NCI-H2081 (cell line): Measurements from ENCODE around the gene TOX2.

Experiments
- DNase-seq, 2 experiments: peaks; one replicate each; lab custom pipeline; 2025; lab: John Stamatoyannopoulos, UW

TOX2 gene, protein sequence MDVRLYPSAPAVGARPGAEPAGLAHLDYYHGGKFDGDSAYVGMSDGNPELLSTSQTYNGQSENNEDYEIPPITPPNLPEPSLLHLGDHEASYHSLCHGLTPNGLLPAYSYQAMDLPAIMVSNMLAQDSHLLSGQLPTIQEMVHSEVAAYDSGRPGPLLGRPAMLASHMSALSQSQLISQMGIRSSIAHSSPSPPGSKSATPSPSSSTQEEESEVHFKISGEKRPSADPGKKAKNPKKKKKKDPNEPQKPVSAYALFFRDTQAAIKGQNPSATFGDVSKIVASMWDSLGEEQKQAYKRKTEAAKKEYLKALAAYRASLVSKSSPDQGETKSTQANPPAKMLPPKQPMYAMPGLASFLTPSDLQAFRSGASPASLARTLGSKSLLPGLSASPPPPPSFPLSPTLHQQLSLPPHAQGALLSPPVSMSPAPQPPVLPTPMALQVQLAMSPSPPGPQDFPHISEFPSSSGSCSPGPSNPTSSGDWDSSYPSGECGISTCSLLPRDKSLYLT

DNA sequence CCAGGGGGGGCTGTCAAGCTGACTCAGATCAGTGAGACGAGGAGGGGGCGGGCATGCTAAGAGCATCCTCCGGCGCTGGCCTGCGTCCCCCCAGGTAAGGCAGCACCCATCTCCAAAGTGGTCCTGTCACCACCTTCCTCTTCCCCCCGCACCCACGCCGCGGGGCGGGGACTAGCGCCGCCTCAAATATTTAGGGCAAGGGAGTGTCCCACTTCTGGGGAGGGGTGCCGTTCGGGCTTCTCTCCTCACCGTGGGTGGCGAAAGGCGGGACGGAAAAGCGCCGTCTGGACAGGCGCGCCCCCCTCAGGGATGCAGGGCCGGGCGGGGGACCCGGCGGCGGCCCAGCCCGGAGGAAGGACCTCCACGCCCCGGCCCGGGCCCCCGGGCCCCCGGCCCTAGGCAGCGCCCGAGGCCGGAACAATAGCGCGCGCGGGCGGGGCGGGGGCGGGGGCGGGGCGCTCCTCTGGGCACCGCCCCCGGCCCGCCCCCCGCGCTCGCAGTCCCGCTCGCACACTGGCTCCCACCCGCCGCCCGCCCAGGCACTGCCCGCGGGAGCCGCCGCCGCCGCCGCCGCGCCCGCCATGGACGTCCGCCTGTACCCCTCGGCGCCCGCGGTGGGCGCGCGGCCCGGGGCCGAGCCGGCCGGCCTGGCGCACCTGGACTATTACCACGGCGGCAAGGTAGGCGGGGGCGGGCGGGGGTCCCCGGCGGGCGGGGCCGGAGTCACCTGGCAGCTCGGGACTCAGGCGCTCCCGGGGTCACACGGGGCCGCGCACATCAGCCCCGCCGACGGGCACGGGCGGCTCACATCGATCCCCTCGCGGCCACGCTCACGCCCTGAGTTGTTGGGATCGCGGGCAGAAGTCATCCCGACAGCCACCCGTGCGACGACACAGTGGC is at the start of gene TOX2:
TOX2 (plus strand) TSS at position 542 of the 900 bp plus-strand sequence; CDS start at position 582, 40 bp downstream.
- no peak for DNase-seq

DNA sequence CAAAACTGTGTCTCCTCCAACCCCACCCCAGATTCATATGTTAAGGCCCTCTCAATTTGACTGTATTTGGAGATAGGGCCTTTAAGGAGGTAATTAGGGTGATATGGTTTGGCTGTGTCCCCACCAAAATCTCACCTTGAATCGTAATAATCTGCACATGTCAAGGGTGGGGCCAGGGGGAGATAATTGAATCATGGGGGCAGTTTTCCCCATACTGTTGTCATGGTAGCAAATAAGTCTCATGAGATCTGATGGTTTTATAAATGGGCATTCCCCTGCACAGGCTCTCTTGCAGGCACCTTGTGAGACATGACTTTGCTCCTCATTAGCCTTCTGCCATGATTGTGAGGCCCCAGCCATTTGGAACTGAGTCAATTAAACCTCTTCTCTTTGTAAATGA is 46.6 kb upstream of the TOX2 start:
- DNase-seq, result no peak

- no peak for DNase-seq
Measured at GRCh38 chr20:43870484-43870883, 44.2 kb upstream of the TOX2 start.

GRCh38 chr20:43878776-43879175 is 35.9 kb upstream of the TOX2 start:
- DNase-seq, result no peak

- DNase-seq, result no peak
Measured at GRCh38 chr20:43893930-43894329, 20.7 kb upstream of the TOX2 start.

- no peak for DNase-seq
Measured at GRCh38 chr20:43894491-43894890, 20.2 kb upstream of the TOX2 start.

- DNase-seq, result no peak
Measured at GRCh38 chr20:43895235-43895634, 19.4 kb upstream of the TOX2 start.

- DNase-seq, result no peak
Measured at GRCh38 chr20:43899274-43900120, 15.2 kb upstream of the TOX2 start.

DNA sequence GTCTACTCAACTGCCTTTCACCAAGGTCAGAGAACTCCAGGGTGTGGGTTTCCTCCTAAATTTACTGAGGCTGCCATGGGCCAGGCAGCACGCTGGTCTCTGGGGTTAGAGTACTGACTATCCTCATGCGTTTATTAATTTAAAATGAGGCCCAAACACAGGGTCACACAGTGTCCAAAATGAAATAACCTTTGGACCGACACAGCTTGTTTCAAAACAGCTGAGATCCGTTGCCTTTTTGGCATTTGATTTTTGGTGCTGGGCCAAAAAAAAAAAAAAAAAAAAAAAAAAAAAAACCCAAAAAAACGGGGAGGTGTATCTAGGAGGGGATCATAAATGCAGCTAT is 14.6 kb upstream of the TOX2 start:
- no peak for DNase-seq

- DNase-seq, result no peak
Measured at GRCh38 chr20:43900496-43900895, 14.2 kb upstream of the TOX2 start.

GRCh38 chr20:43901296-43901695 is 13.4 kb upstream of the TOX2 start:
- no peak for DNase-seq

DNA sequence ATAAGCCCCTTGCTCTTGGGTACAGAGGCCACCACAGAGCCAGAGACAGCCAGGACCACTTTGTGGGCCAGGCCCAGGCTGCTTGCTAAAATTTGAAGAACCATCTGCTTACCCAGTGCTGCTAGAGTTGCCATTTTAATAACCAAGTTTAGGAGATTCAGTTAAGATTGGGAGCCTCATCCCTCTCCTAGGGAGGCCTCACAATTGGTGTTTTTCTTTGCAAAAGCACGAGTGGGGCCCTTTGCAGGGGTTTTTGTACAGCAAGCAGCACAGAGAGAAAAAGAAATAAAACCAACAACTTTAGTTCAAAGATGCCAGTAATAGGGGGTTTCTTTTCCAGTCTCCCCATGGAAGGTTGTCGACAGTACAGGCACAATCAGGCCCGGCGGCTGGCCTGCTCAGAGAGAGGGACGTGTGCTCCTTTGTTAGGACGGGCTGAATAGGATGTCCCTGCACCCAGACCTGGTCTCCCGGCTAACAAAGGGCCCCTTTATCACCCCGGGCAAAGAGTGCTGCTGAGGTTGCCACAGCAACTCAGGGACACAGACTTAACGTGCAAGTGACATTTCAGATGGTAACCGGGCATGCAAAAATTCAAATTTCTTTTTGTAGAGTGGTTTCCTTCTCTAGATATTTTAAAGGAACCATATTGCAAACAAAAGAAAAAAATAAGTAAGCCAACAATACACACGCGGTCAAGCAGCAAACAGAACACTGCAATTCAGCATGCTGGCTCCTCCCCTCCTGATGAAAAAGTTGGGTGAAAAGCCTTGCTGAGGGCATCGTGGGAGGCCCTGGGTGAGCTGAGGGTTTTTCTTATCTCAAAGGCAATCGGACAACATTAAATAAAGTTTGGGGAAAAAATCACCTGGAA is 10.5 kb upstream of the TOX2 start:
- no peak for DNase-seq

DNA sequence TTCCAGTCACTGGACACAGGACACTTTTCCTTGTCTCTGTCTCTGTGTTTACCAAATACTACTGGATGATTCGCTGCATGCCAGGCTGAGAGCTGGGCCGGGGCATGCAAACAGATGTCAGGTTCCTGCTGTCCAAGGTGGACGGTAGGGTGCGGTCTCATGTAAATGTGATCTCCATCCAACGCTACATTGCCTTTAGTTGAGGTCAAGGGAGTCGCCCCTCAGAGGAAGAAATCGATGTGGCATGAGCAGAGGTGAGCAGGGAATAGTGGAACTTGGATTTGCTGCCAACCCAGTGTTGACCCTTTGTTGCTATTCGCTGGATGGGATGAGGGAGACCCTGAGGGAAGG is 9.8 kb upstream of the TOX2 start:
- no peak for DNase-seq

DNA sequence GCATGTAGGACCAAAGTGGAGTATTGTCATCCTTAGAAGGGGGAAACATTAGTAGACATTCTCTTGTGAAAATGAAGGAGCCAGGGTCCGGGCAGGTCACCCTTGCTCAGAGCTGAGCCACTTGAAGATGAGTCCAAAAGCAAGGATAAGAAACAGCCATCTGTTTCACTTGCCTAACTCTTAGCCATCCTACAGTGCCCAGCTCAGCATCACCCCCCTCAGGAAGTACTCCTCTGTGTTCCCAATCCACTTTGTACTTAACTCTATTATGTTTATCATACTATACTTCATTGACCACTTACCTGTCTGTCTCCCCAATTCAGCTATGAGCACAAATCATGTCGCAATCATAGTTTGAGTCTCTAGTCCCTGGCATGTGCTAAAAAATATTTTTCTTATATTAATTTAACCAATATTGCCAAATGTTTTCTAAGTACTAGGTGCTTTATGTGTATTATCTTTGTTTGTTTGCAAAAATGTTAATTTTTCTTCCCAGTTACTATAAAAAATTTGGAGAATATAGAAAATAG is 8.1 kb upstream of the TOX2 start:
- DNase-seq, result no peak

DNA sequence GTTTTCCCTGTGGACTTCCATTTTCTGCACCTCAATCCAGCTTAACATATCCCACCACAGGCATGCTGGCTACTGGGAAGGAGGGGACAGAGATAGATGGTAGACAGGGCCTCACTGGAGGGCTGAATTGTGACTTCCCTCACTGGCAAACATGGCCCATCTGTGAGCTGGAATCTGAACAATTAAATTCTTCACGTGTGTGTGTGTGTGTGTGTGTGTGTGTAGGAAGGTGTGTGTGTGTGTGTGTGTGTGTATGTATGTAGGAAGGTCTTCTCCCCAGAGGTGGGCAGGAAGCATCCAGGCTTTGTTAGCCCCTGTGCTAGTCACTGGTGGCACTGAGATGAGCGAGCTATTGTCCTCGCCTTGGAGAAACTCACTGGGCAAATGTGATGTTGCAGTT is 5.4 kb upstream of the TOX2 start:
- no peak for DNase-seq

DNA sequence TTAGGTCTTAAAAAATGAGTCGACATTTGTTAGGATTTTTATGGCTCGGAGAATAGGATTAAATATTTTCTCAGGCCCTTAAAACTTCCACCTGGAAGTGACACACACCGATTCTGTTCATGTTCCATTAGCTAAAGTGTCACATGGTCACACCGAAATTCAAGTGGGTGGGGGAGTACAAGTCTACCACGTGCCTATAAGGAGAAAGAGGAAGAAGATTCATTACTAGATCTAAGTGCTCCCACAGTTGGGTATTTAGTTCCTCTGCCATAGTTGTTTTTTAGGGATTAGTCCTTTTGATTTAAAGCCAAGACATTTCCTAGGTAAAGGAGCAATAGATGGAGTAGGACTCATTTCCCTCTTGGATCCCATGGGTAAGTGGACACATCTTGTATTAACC is 4.9 kb upstream of the TOX2 start:
- no peak for DNase-seq

DNA sequence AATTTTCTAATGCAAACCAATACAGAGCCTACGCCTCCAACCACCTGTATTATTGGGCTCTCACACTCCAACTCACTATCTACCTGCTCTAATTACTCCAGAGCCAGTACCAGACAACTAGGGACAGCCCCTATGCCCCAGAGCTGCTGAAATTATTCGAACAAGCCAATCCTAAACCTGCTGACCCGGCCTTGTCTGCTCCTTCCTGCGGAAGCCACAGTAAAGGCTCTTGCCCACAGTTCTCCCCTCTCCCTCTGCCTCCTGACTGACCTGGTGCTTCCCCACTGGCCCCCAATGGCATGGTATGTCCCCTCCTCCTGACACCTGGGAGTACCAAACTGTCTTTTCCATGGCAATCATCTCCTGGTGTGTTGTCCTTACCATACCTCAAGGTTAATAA is 4.1 kb upstream of the TOX2 start:
- no peak for DNase-seq

GRCh38 chr20:43911066-43911465 is 3.6 kb upstream of the TOX2 start:
- no peak for DNase-seq

GRCh38 chr20:43913291-43914025 is 1.2 kb upstream of the TOX2 start:
- DNase-seq, result no peak
